Femur (tissue), 1 donor: Measurements from ENCODE around the gene GGA3.
"Not testable (repeated sequence)": the region's sequence is repeated elsewhere in the genome, so short reads cannot be mapped to it uniquely, and the experiment has no call there.

Source experiments
- DNase-seq: peaks from one replicate; pipeline ENCODE4 v3.0.0-alpha.2; 2017

Gene GGA3

GRCh38 chr17:75207760-75208159, 53.6 kb downstream of the GGA3 start:
- DNase-seq: no peak

- DNase-seq: not testable (repeated sequence)
These were observed 54.4 kb downstream of the GGA3 start for GRCh38 chr17:75207050-75207407.

- no peak for DNase-seq
These were observed 55.6 kb downstream of the GGA3 start for GRCh38 chr17:75205793-75206163.

- DNase-seq: peak; percentile 96
These were observed 56.2 kb downstream of the GGA3 start, which contains the start of gene NUP85 for GRCh38 chr17:75205037-75205792. Gene NUP85, plus strand, starts transcription at chr17:75205679. Its CDS starts 83 bp downstream, at chr17:75205762.

- DNase-seq: no peak
These were observed 61.4 kb downstream of the GGA3 start for GRCh38 chr17:75199886-75200618.

GRCh38 chr17:75194879-75195278, 66.5 kb downstream of the GGA3 start:
- DNase-seq: no peak

GRCh38 chr17:75191584-75191983, 69.8 kb downstream of the GGA3 start:
- no peak for DNase-seq

- no peak for DNase-seq
These were observed 72.8 kb downstream of the GGA3 start for GRCh38 chr17:75188614-75189013.
